DND-41 (cell line): ENCODE measurements around the gene TRPT1.

Source experiments
- CTCF ChIP-seq: IDR thresholded peaks from 2 replicates; pipeline ENCODE4 v1.5.1; 2012; ENCODE audit warnings: borderline replicate concordance, low read length, moderate library complexity, mild to moderate bottlenecking; ENCODE audit not compliant: poor library complexity, severe bottlenecking; ENCODE audit errors: extremely low read depth
- EZH2 ChIP-seq: IDR thresholded peaks from 3 replicates; pipeline ENCODE4 v1.6.1; 2012; ENCODE audit warnings: borderline replicate concordance, low read depth, mild to moderate bottlenecking, moderate library complexity, low read length, inconsistent platforms; ENCODE audit not compliant: severe bottlenecking

- no peak for TF ChIP-seq CTCF
- TF ChIP-seq EZH2 = no peak
Observed at GRCh38 chr11:64253043-64253442, 27.1 kb upstream of the TRPT1 start.
